Measurements from ENCODE around the gene CPEB1.
"Not testable (repeated sequence)": the region's sequence is repeated elsewhere in the genome, so short reads cannot be mapped to it uniquely, and the experiment has no call there.

The CPEB1 gene

GRCh38 chr15:82540055-82540983 is 106.8 kb downstream of the CPEB1 start, which contains the start of gene RPS17:
Gene RPS17 (minus strand): TSS chr15:82540457. CDS start chr15:82540428, 29 bp downstream.
- H3K27me3 ChIP-seq (ENCODE audit: control insufficient read depth in 5 of 5, insufficient read depth in 4 of 5, low read length in 5 of 5) = no peaks in the 10 kb centered on the region
- peak within 1 kb of the TSS; percentile 77 for H3K27ac ChIP-seq (ENCODE audit: low read depth, low read length)
- peaks cover 1 to 37% (median 27%) of the 10 kb centered on the region in 5 donors for H3K4me1 ChIP-seq (ENCODE audit: control insufficient read depth in 5 of 5, insufficient read depth in 5 of 5, low read length in 5 of 5)
- no peaks in the 10 kb centered on the region for H3K9me3 ChIP-seq (ENCODE audit: control insufficient read depth in 5 of 5, low read length in 5 of 5)
- H3K4me3 ChIP-seq (ENCODE audit: low read depth in 1 of 5, low read length in 5 of 5) = peak within 1 kb of the TSS; percentile 94 to 98 (median 95)
- peaks cover 19 to 34% (median 31%) of the 10 kb centered on the region in 5 donors for H3K36me3 ChIP-seq (ENCODE audit: control insufficient read depth in 5 of 5, insufficient read depth in 5 of 5, low read length in 5 of 5)
- H3K9ac ChIP-seq (ENCODE audit: low read length in 5 of 5) = peak within 1 kb of the TSS; percentile 91 to 99 (median 94)

DNA sequence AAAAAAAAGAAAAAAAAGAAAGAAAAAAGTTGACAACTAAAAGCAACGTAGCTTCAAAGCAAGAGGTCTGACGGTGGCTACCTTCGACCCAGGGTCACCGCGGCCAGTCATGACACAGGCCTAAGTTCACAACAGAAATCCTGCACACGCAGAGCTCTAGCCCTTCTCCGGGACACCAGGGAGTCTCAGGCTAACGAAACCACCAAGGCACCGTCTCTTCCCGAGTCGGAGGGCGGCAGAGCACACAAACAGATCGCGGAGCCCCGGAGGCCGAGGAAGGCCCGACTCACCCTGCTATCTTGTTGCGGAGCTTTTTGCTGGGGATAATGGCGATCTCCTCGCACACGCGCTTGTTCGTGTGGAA is 107.5 kb downstream of the CPEB1 start:
- no peaks in the 10 kb centered on the region for H3K27me3 ChIP-seq (ENCODE audit: control insufficient read depth in 5 of 5, insufficient read depth in 4 of 5, low read length in 5 of 5)
- H3K36me3 ChIP-seq (ENCODE audit: control insufficient read depth in 5 of 5, insufficient read depth in 5 of 5, low read length in 5 of 5) = peaks cover 19 to 34% (median 32%) of the 10 kb centered on the region in 5 donors
- no peaks in the 10 kb centered on the region for H3K9me3 ChIP-seq (ENCODE audit: control insufficient read depth in 5 of 5, low read length in 5 of 5)
- H3K4me1 ChIP-seq (ENCODE audit: control insufficient read depth in 5 of 5, insufficient read depth in 5 of 5, low read length in 5 of 5) = peaks cover 1 to 37% (median 27%) of the 10 kb centered on the region in 5 donors
- H3K9ac ChIP-seq (ENCODE audit: low read length in 5 of 5) = peak overlapping the region; percentile 91 to 99 (median 94)
- H3K27ac ChIP-seq (ENCODE audit: low read depth, low read length) = peak overlapping the region; percentile 77
- H3K4me3 ChIP-seq (ENCODE audit: low read depth in 1 of 5, low read length in 5 of 5) = peak overlapping the region; percentile 94 to 98 (median 95)

- peaks cover 22 to 39% (median 34%) of the 10 kb centered on the region in 5 donors for H3K36me3 ChIP-seq (ENCODE audit: control insufficient read depth in 5 of 5, insufficient read depth in 5 of 5, low read length in 5 of 5)
- H3K4me1 ChIP-seq (ENCODE audit: control insufficient read depth in 5 of 5, insufficient read depth in 5 of 5, low read length in 5 of 5) = peaks cover 1 to 37% (median 27%) of the 10 kb centered on the region in 5 donors
- no peaks in the 10 kb centered on the region for H3K27me3 ChIP-seq (ENCODE audit: control insufficient read depth in 5 of 5, insufficient read depth in 4 of 5, low read length in 5 of 5)
- peak overlapping the region; percentile 94 to 98 (median 95) for H3K4me3 ChIP-seq (ENCODE audit: low read depth in 1 of 5, low read length in 5 of 5)
- H3K9me3 ChIP-seq (ENCODE audit: control insufficient read depth in 5 of 5, low read length in 5 of 5) = no peaks in the 10 kb centered on the region
- H3K9ac ChIP-seq (ENCODE audit: low read length in 5 of 5) = peak overlapping the region; percentile 91 to 99 (median 94)
- peak overlapping the region; percentile 77 for H3K27ac ChIP-seq (ENCODE audit: low read depth, low read length)
These were observed 108.0 kb downstream of the CPEB1 start for GRCh38 chr15:82538961-82539690.

GRCh38 chr15:82537351-82537908 is 109.7 kb downstream of the CPEB1 start:
- peaks cover 22 to 54% (median 42%) of the 10 kb centered on the region in 5 donors for H3K36me3 ChIP-seq (ENCODE audit: control insufficient read depth in 5 of 5, insufficient read depth in 5 of 5, low read length in 5 of 5)
- H3K9ac ChIP-seq (ENCODE audit: low read length in 5 of 5) = peak overlapping the region in 1 of 5 donors; percentile 21
- no peaks in the 10 kb centered on the region for H3K27me3 ChIP-seq (ENCODE audit: control insufficient read depth in 5 of 5, insufficient read depth in 4 of 5, low read length in 5 of 5)
- H3K4me1 ChIP-seq (ENCODE audit: control insufficient read depth in 5 of 5, insufficient read depth in 5 of 5, low read length in 5 of 5) = peaks cover 1 to 37% (median 27%) of the 10 kb centered on the region in 5 donors
- H3K9me3 ChIP-seq (ENCODE audit: control insufficient read depth in 5 of 5, low read length in 5 of 5) = no peaks in the 10 kb centered on the region
- no peak overlapping the region for H3K27ac ChIP-seq (ENCODE audit: low read depth, low read length)
- H3K4me3 ChIP-seq (ENCODE audit: low read depth in 1 of 5, low read length in 5 of 5) = no peak overlapping the region

GRCh38 chr15:82536409-82537350 is 110.5 kb downstream of the CPEB1 start:
- no peaks in the 10 kb centered on the region for H3K27me3 ChIP-seq (ENCODE audit: control insufficient read depth in 5 of 5, insufficient read depth in 4 of 5, low read length in 5 of 5)
- H3K9me3 ChIP-seq (ENCODE audit: control insufficient read depth in 5 of 5, low read length in 5 of 5) = no peaks in the 10 kb centered on the region
- H3K4me3 ChIP-seq (ENCODE audit: low read depth in 1 of 5, low read length in 5 of 5) = no peak overlapping the region
- no peak overlapping the region for H3K27ac ChIP-seq (ENCODE audit: low read depth, low read length)
- peak overlapping the region in 1 of 5 donors; percentile 21 for H3K9ac ChIP-seq (ENCODE audit: low read length in 5 of 5)
- H3K4me1 ChIP-seq (ENCODE audit: control insufficient read depth in 5 of 5, insufficient read depth in 5 of 5, low read length in 5 of 5) = peaks cover 1 to 37% (median 27%) of the 10 kb centered on the region in 5 donors
- H3K36me3 ChIP-seq (ENCODE audit: control insufficient read depth in 5 of 5, insufficient read depth in 5 of 5, low read length in 5 of 5) = peaks cover 22 to 55% (median 42%) of the 10 kb centered on the region in 5 donors

- H3K9me3 ChIP-seq (ENCODE audit: control insufficient read depth in 5 of 5, low read length in 5 of 5) = no peaks in the 10 kb centered on the region
- H3K9ac ChIP-seq (ENCODE audit: low read length in 5 of 5) = no peak overlapping the region
- no peak overlapping the region for H3K27ac ChIP-seq (ENCODE audit: low read depth, low read length)
- H3K4me3 ChIP-seq (ENCODE audit: low read depth in 1 of 5, low read length in 5 of 5) = no peak overlapping the region
- peaks cover 1 to 35% (median 24%) of the 10 kb centered on the region in 5 donors for H3K4me1 ChIP-seq (ENCODE audit: control insufficient read depth in 5 of 5, insufficient read depth in 5 of 5, low read length in 5 of 5)
- no peaks in the 10 kb centered on the region for H3K27me3 ChIP-seq (ENCODE audit: control insufficient read depth in 5 of 5, insufficient read depth in 4 of 5, low read length in 5 of 5)
- H3K36me3 ChIP-seq (ENCODE audit: control insufficient read depth in 5 of 5, insufficient read depth in 5 of 5, low read length in 5 of 5) = peaks cover 22 to 55% (median 42%) of the 10 kb centered on the region in 5 donors
These were observed 111.4 kb downstream of the CPEB1 start for GRCh38 chr15:82535566-82536408.

DNA sequence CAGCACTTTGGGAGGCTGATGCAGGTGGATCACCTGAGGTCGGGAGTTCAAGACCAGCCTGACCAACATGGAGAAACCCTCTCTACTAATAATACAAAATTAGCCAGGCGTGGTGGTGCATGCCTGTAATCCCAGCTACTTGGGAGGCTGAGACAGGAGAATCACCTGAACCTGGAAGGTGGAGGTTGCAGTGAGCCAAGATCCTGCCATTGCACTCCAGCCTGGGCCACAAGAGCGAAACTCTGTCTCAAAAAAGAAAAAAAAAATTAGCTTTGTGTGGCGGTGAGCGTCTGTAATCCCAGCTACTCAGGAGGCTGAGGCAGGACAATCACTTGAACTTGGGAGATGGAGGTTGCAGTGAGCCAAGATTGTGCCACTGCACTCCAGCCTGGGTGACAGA is 112.0 kb downstream of the CPEB1 start:
- H3K9me3 ChIP-seq (ENCODE audit: control insufficient read depth in 5 of 5, low read length in 5 of 5); H3K27ac ChIP-seq (ENCODE audit: low read depth, low read length); H3K9ac ChIP-seq (ENCODE audit: low read length in 5 of 5); H3K27me3 ChIP-seq (ENCODE audit: control insufficient read depth in 5 of 5, insufficient read depth in 4 of 5, low read length in 5 of 5); H3K4me3 ChIP-seq (ENCODE audit: low read depth in 1 of 5, low read length in 5 of 5): not testable (repeated sequence)
- H3K4me1 ChIP-seq (ENCODE audit: control insufficient read depth in 5 of 5, insufficient read depth in 5 of 5, low read length in 5 of 5) = peaks cover 1 to 37% (median 25%) of the 10 kb centered on the region in 5 donors
- peaks cover 22 to 55% (median 42%) of the 10 kb centered on the region in 5 donors for H3K36me3 ChIP-seq (ENCODE audit: control insufficient read depth in 5 of 5, insufficient read depth in 5 of 5, low read length in 5 of 5)

- Histone ChIP-seq H3K36me3 (ENCODE audit: control insufficient read depth in 5 of 5, insufficient read depth in 5 of 5, low read length in 5 of 5) (peaks cover 22 to 55% (median 42%) of the 10 kb centered on the region in 5 donors), H3K4me1 (ENCODE audit: control insufficient read depth in 5 of 5, insufficient read depth in 5 of 5, low read length in 5 of 5) (peaks cover 1 to 32% (median 21%) of the 10 kb centered on the region in 5 donors)
- H3K9me3 ChIP-seq (ENCODE audit: control insufficient read depth in 5 of 5, low read length in 5 of 5); H3K27me3 ChIP-seq (ENCODE audit: control insufficient read depth in 5 of 5, insufficient read depth in 4 of 5, low read length in 5 of 5); H3K27ac ChIP-seq (ENCODE audit: low read depth, low read length); H3K9ac ChIP-seq (ENCODE audit: low read length in 5 of 5); H3K4me3 ChIP-seq (ENCODE audit: low read depth in 1 of 5, low read length in 5 of 5): not testable (repeated sequence)
These were observed 112.7 kb downstream of the CPEB1 start for GRCh38 chr15:82534457-82534861.

Measured in subcutaneous abdominal adipose tissue (tissue), 5 donors.